BLaER1 (cell line): ENCODE data around the gene RPTOR.

Experiments used
- H3K27ac ChIP-seq: shearing (Covaris generic); formaldehyde crosslinking; 2 replicates; pipeline ENCODE4 v1.8.1; 2022
- H3K27me3 ChIP-seq: shearing (Covaris generic); formaldehyde crosslinking; 2 replicates; pipeline ENCODE4 v1.8.1; 2022
- H3K36me3 ChIP-seq: shearing (Covaris generic); formaldehyde crosslinking; 2 replicates; pipeline ENCODE4 v1.8.1; 2022
- H3K4me1 ChIP-seq: shearing (Covaris generic); formaldehyde crosslinking; 2 replicates; pipeline ENCODE4 v1.8.1; 2022
- H3K4me2 ChIP-seq: shearing (Covaris generic); formaldehyde crosslinking; 2 replicates; pipeline ENCODE4 v1.8.1; 2022
- H3K4me3 ChIP-seq: shearing (Covaris generic); formaldehyde crosslinking; 2 replicates; pipeline ENCODE4 v1.8.1; 2022
- H3K9ac ChIP-seq: shearing (Covaris generic); formaldehyde crosslinking; 2 replicates; pipeline ENCODE4 v1.8.1; 2022
- H3K9me3 ChIP-seq: shearing (Covaris generic); formaldehyde crosslinking; 2 replicates; pipeline ENCODE4 v1.8.1; 2022
- H4K20me1 ChIP-seq: shearing (Covaris generic); formaldehyde crosslinking; 2 replicates; pipeline ENCODE4 v1.8.1; 2022
- Cebpa-rat ChIP-seq: shearing (Covaris generic); IDR thresholded peaks from 2 replicates; pipeline ENCODE4 v1.8.1; 2022

RPTOR gene

DNA sequence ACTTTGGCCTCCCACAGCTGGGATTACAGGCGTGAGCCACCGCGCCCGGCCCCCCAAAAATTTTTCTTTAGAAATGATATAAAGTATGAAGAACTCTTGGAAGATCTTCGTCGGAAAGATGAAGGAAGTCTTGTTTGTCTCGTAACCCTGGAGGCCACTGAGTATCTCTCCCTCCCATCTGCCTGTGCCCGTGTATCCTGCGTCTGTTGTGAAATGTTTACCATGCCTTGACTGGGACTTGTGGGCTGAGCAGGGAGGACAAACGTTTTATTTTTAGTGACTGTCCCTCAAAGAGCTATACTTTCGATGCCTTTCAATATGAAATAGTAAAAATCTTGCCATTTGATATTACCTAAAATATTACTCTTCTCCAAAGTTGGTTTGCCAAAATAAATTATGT lies 121.2 kb downstream of the RPTOR start:
- no peak overlapping the region for H3K27ac ChIP-seq
- peaks cover 17% of the 10 kb centered on the region; the same call in 1 of the 2 replicates for H3K36me3 ChIP-seq
- H3K4me2 ChIP-seq, result 0 out of 2 replicates have a peak overlapping the region, but pooled peaks have one; percentile 59
- no peak for TF ChIP-seq Cebpa-rat
- H3K27me3 ChIP-seq, result no peaks in the 10 kb centered on the region; the same call in 1 of the 2 replicates
- H4K20me1 ChIP-seq, result peaks cover 100% of the 10 kb centered on the region
- peaks cover 51% of the 10 kb centered on the region for H3K4me1 ChIP-seq
- H3K4me3 ChIP-seq, result no peak overlapping the region
- H3K9ac ChIP-seq, result no peak overlapping the region
- peaks cover 7% of the 10 kb centered on the region; the same call in 1 of the 2 replicates for H3K9me3 ChIP-seq

DNA sequence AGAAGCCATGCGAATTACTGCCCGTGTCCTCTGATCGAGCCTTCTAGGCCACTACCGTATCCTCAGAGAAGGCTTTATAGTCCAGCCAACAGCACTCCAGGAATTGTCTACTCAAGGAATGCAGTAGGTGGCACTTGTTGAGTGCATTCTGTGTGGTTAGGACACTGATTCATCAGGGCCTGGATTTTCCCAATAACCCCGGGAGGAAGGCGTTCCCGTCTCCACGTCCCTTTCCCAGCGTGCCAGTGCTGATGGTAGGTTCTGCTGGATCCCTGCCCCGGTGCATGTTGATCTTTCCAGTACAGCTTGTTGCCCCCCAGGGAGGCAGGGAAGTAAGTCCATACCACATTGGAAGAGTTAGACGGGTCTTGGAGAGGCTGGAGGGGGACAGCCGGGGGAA lies 122.2 kb downstream of the RPTOR start:
- Histone ChIP-seq H3K4me2 (peak overlapping the region; percentile 43), H3K27ac (no peak overlapping the region), H3K27me3 (no peaks in the 10 kb centered on the region; the same call in 1 of the 2 replicates), H3K36me3 (peaks cover 15% of the 10 kb centered on the region), H4K20me1 (peaks cover 100% of the 10 kb centered on the region), H3K4me1 (peaks cover 57% of the 10 kb centered on the region), H3K4me3 (no peak overlapping the region), H3K9me3 (peaks cover 5% of the 10 kb centered on the region; the same call in 1 of the 2 replicates), H3K9ac (no peak overlapping the region)
- TF ChIP-seq Cebpa-rat, result no peak

DNA sequence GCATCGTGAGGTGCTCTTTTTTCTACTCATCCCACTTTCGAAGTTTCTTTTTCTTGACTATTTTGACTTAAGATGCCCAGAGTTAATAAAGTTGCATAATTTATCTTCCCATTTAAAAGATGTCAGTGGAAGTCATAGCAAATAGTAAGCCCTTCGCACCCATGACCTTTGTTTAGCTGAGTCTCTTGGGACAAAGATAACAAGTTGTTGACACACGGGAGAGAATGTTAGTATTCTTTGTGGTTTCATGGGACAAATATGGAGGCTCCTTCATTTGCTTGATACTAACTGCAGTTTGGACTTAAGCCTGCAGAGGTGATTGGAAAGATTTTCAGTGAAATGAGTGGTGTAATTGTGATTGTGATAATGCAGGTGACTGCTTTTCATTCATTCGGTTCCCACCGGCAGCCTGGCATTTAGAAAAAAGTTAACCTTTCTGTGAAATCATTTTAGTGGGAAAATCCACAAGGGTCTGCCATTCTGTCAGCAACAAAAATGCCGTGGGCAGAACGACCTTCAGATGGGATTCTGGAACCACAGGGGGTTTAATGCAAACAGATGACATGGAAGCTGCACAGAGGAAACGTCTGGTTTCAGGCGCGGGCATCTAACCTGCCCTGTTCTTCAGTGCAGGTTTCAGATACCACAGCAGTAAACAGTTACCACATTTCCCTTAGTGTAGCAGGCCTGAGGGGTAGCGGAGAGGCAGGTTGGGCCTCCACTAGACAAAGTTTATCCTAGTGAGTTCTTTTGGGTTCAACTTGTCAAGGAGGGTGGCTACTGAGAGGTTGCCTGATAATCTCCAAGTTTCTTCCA lies 123.0 kb downstream of the RPTOR start:
- H4K20me1 ChIP-seq, result peaks cover 100% of the 10 kb centered on the region
- H3K9ac ChIP-seq, result no peak overlapping the region
- peaks cover 62% of the 10 kb centered on the region for H3K4me1 ChIP-seq

DNA sequence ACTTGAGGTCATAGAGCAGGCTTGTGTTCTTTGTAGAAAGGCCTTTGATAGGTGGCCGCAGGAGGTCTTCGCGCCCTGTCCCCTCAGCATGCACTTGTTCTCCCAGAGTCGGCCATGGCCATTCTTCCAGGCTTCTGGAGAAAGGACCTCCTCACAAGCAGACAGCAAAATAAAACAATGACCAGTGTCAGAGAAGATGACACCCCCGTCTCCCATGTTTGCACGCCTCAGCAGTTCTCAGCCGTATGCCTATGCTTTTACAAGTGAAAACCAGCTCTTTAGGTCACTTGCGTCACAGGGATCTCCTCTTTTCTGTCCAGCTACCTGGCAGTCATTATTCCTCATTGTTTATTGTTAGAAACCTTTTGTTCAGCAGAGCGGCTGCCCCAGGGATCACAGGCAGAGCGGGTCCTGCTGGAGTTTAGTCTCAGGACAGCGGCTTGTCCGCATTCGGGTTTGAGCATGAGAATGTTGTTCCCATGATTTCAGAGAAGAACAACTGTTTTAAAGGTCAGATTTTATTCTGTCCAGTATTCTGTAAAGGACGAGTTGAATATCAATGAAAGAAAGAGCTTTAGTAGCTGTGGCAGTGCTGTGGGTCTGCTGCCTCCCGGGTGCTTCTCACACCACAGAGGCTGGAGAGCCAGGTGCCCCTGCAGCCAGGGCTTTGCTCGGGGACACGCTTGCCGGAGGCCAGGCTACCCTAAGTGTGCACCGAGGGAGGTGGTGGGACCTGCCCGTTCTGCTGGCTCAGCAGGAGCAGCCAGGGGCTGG lies 123.9 kb downstream of the RPTOR start:
- H3K9me3 ChIP-seq, result peaks cover 9% of the 10 kb centered on the region; the same call in 1 of the 2 replicates
- peaks cover 15% of the 10 kb centered on the region for H3K36me3 ChIP-seq
- no peak for TF ChIP-seq Cebpa-rat
- peaks cover 100% of the 10 kb centered on the region for H4K20me1 ChIP-seq
- no peak overlapping the region for H3K27ac ChIP-seq
- no peaks in the 10 kb centered on the region; the same call in 1 of the 2 replicates for H3K27me3 ChIP-seq
- H3K4me1 ChIP-seq, result peaks cover 69% of the 10 kb centered on the region
- H3K4me2 ChIP-seq, result no peak overlapping the region
- no peak overlapping the region for H3K9ac ChIP-seq
- no peak overlapping the region for H3K4me3 ChIP-seq

More for the DNA sequence above, 123.0 kb downstream of the RPTOR start:
- H3K27me3 ChIP-seq, result no peaks in the 10 kb centered on the region; the same call in 1 of the 2 replicates
- H3K9me3 ChIP-seq, result peaks cover 9% of the 10 kb centered on the region; the same call in 1 of the 2 replicates
- peak overlapping the region; percentile 43 for H3K4me2 ChIP-seq
- no peak overlapping the region for H3K4me3 ChIP-seq
- H3K36me3 ChIP-seq, result peaks cover 15% of the 10 kb centered on the region
- no peak for TF ChIP-seq Cebpa-rat
- H3K27ac ChIP-seq, result no peak overlapping the region

DNA sequence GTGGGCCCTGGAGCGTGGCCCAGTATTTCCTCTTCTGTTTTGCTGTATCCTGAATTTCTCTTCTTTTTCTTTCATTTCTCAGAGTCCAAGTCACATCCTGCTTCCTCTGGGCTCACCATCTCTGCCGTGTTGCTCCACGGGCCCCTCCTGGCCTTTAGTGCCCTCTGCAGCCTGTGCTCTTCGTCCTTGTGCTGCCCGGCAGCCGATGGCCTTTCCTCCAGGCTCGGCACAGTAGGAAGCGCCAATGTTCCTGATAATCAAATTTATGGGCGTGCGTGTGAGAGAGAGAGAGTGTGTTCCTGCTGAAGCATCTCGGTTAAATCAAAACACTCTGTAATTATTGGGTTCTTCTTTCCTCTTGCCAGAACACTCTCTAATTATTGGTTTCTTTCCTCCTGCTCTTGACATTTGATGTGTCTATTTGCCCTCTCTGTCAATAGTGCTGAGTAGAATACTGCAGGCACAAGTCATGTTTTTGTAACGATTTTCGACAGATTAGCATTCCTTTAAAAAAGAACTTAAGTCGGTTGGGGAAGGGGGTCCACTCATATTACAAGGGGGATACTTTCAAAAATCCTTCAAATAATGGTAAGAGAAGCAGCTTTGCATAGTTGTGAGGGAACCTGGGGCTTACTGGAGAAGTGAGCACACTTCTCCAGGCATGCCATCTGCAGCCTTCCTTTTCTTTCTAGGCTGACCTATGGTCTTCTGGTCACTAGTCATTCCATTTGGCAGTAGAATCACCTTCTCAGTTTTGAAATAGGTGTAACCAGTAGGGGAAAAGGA lies 126.6 kb downstream of the RPTOR start:
- no peak overlapping the region for H3K9ac ChIP-seq
- H3K36me3 ChIP-seq, result peaks cover 13% of the 10 kb centered on the region
- peaks cover 9% of the 10 kb centered on the region; the same call in 1 of the 2 replicates for H3K9me3 ChIP-seq
- peak overlapping the region; percentile 61 for H3K4me2 ChIP-seq
- H3K27me3 ChIP-seq, result no peaks in the 10 kb centered on the region; the same call in 1 of the 2 replicates
- no peak for TF ChIP-seq Cebpa-rat
- peaks cover 49% of the 10 kb centered on the region for H3K4me1 ChIP-seq
- H4K20me1 ChIP-seq, result peaks cover 100% of the 10 kb centered on the region
- H3K27ac ChIP-seq, result no peak overlapping the region
- H3K4me3 ChIP-seq, result no peak overlapping the region

DNA sequence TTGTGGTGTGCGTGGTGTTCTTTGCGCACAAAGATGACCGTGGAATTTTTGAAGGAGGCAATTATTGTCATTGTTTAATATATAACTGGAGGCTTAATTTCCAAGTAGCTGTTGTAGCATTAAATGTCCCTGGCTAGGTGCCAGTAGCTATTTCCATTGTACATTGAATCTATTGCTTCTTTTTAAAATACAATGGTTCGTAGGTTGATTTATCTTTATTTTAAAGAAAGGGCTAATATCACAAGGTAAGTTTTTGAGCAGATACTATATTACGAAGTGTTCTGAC lies 127.1 kb downstream of the RPTOR start:
- H3K4me3 ChIP-seq, result no peak overlapping the region
- no peak for TF ChIP-seq Cebpa-rat
- peaks cover 9% of the 10 kb centered on the region; the same call in 1 of the 2 replicates for H3K9me3 ChIP-seq
- no peaks in the 10 kb centered on the region; the same call in 1 of the 2 replicates for H3K27me3 ChIP-seq
- no peak overlapping the region for H3K4me2 ChIP-seq
- H3K9ac ChIP-seq, result no peak overlapping the region
- H3K27ac ChIP-seq, result no peak overlapping the region
- peaks cover 8% of the 10 kb centered on the region for H3K36me3 ChIP-seq
- H3K4me1 ChIP-seq, result peaks cover 49% of the 10 kb centered on the region
- H4K20me1 ChIP-seq, result peaks cover 100% of the 10 kb centered on the region

DNA sequence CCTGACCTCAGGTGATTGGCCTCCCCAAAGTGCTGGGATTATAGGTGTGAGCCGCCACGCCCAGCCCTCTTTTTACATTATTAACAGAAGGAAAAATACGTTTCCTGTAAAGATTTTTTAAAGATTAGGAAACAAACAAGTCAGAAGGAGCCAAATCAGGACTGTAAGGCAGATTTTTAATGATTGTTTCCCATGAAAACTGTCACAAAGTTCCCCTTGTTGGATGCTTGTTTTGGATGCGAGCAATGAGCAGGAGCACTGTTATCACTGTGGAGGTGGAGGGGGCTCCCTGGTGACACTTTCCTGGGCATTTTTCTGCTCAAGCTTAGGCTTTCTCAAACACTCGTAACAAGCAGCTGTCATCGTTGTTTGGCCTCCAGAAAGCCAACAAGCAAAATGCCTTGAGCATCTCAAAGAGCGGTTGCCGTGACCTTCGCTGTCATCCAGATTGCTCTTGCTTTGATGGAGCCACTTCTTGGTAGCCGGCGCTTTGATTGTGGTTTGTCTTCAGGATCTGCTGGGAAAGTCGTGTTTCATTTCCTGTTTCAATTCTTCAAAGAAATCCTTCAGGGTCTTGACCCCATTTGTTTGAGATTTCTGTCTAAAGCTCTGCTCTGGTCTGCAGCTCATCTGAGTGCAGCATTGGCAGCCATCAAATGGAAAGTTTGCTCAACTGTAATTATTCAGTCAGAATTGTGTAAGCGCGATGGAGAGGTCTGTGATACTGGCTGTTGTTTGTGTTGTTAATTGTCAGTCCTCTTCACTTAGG lies 128.7 kb downstream of the RPTOR start:
- H3K4me2 ChIP-seq, result peak overlapping the region; percentile 63
- peaks cover 37% of the 10 kb centered on the region for H3K4me1 ChIP-seq
- H3K9me3 ChIP-seq, result peaks cover 9% of the 10 kb centered on the region; the same call in 1 of the 2 replicates
- no peak overlapping the region for H3K4me3 ChIP-seq
- TF ChIP-seq Cebpa-rat, result no peak
- peaks cover 100% of the 10 kb centered on the region for H4K20me1 ChIP-seq
- H3K27ac ChIP-seq, result no peak overlapping the region
- H3K27me3 ChIP-seq, result no peaks in the 10 kb centered on the region
- H3K9ac ChIP-seq, result no peak overlapping the region
- H3K36me3 ChIP-seq, result peaks cover 5% of the 10 kb centered on the region; the same call in 1 of the 2 replicates

DNA sequence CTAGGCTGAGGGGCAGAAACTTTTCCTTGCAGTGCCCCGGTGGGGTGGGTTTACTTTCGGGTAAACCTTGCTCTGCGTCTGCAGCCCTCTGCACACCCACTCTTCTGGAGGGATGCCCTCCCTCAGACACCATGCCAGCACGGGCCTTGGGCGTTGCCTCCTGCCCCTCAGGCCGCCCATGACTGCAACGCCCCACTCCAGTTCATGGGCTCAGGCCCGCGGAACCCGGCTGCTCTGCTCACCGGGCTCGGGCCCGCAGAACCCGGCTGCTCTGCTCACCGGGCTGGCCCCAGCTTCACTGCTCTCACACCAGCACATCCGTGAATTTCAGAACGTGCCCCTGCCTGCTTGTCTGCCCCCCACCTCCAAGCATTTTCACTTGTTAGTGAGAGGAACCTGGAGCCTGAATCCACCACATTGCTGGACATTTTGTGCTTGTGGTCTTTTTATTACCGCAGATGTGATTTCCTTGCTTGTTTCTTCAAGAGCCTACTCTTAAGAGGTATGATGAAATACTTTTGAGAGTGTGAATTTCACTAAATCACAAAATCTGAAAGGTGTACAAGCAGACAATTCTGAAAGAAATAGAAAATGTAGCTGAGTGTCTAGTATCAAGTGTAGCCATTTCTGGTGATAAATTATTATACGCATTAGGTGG lies 130.9 kb downstream of the RPTOR start:
- H3K27ac ChIP-seq, result no peak overlapping the region
- H3K4me2 ChIP-seq, result no peak overlapping the region
- peaks cover 100% of the 10 kb centered on the region for H4K20me1 ChIP-seq
- H3K27me3 ChIP-seq, result no peaks in the 10 kb centered on the region
- H3K9ac ChIP-seq, result no peak overlapping the region
- no peak for TF ChIP-seq Cebpa-rat
- H3K4me3 ChIP-seq, result no peak overlapping the region
- H3K36me3 ChIP-seq, result peaks cover 8% of the 10 kb centered on the region; the same call in 1 of the 2 replicates
- peaks cover 9% of the 10 kb centered on the region; the same call in 1 of the 2 replicates for H3K9me3 ChIP-seq
- H3K4me1 ChIP-seq, result peaks cover 39% of the 10 kb centered on the region
